T follicular helper cell (primary cell): Measurements from ENCODE around the gene GLT8D1.
"Not testable (repeated sequence)": the region's sequence is repeated elsewhere in the genome, so short reads cannot be mapped to it uniquely, and the experiment has no call there.

Experiments
- DNase-seq: peaks from one replicate; pipeline ENCODE4 v3.0.0-alpha.2; 2020; ENCODE audit warnings: low read depth
- total RNA-seq, 2 experiments: gene quantifications; one replicate each; lab custom pipeline; 2026; lab: John Stamatoyannopoulos, UW

Gene GLT8D1
- total RNA-seq: 33.8 to 46.5 reads per million in 2 experiments

DNA sequence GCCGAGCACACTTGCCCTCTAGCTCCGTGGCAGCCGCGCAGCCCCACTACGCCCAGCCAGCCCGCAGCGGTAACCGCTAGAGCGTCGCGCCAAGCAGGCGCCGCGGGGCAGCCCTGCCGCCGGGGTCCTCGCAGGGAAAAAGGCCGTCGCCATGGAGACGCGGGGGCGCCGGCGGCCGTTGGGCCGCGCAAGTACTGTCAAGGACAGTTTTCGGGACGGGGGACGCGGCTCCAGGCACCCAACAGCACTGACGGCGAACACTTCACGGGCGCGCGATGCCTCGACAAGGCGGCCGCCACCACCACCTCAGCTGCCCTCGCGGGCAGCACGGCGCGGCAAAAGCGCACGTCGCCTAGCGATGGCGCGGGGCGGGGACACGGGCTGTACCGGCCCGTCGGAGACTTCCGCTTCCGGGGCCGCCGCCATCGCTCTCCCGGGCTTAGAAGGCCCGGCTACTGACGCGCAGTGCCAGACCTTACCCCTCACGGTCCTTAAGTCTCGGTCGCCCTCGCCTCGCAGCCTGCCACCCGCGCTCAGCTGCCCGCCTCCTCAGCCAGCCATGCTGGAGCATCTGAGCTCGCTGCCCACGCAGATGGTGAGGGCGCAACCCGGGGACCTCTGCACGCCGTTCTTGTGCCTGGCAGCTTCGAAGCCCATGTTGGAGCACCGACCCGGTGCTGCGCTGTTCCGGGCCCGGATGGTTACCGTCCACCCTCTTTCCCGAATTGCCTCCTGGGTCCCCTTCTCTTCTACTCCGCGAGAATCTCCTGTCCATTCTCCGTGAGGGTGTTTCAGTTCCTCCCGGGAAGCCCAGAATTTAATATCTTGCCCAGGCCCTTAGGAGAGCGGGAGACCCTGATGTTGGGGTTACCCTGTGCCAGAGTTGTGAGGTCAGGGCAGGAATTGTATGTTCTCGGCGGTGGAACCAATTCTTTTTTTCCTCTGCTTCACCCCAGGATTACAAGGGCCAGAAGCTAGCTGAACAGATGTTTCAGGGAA is at the start of gene GLT8D1, which contains the start of gene SPCS1:
TSS of gene GLT8D1 (minus strand) at position 104 of the 999 bp plus-strand sequence. CDS start 5,331 bp downstream, outside the sequence.
TSS of gene SPCS1 (plus strand) at position 419 of the 999 bp plus-strand sequence. CDS start at position 560, 141 bp downstream.
- peak; percentile 77 for DNase-seq

DNA sequence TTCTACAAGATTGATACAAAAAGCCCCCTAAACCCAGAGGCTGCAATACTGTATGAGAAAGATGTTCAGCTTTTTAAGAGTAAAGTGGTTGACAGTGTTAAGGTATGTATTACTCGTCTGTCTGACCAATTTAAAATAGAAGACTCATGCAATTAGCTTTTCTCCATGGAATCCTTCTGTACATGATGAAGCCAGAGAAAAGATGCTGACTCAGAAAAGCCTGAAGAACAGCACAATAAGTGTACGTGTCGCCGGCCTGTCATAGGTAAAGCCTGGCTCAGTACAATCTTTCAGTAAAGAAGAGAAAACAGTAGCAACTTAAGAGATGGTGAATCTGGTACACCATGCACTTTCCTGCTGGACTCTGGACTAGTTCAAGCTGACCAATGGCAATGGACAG is 48.8 kb upstream of the GLT8D1 start:
- DNase-seq: no peak

DNA sequence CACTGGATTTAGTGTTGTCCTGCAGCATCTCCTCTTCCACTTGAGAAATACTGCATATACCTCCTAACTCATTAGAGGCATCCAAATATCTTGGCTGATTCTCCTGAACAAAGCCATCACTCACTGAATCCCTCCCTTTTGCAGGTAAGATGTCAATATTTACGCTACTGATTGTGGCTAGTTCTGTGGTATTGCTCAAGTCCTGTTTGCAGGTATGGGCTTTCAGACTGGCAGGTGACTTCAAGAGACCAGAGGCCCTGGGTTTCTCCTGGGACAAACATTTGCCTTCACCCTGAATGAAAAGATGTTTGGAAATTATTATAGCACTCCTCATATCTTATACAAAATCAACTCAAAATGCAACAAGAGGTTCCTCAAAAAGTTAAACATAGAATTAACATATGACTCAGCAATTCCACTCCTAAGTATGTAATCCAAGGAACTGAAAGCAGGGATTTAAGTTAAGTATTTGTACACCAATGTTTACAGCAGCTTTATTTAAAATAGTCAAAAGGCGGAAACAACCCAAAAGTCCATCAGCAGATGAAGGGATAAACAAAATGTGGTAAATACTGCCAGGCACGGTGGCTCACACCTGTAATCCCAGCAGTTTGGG is 46.6 kb upstream of the GLT8D1 start:
- no peak for DNase-seq

DNA sequence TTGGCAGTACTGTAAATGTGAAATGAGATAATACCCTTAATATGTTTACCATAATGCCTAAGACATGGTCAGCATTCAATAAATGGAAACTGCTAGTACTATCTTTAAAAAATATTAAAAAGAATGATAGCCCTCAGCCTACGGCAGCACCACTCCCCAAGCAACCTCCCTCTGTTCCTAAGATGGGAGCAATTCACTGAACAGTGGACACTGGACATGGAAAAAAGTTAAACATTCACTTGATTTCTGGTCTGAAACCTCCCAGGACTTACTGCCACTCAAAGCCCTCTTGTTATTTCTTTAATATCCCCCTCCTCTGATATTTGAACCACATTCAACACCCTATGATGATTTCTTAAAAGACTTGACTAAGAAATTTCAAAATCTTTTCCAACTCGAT is 38.1 kb upstream of the GLT8D1 start:
- DNase-seq: no peak

DNA sequence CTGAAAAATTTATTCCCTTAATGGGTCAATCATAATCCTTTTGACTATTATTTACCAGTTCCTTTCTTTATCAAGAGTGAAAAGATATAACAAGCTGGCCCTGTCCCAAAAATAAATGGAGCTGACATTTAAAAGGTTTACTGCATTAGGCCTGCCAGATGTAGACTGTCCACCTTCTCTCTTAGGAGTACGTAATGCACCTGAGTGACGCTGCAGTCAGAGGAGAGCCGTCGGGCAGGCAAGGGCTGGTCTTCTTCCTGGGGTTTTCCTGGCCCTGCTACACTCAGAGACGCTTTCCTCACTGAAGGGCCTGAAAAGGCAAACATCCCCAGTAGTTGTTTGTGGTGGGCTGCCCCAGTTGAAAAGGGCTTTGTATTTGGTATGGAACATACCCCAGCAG is 37.6 kb upstream of the GLT8D1 start:
- DNase-seq: no peak

DNA sequence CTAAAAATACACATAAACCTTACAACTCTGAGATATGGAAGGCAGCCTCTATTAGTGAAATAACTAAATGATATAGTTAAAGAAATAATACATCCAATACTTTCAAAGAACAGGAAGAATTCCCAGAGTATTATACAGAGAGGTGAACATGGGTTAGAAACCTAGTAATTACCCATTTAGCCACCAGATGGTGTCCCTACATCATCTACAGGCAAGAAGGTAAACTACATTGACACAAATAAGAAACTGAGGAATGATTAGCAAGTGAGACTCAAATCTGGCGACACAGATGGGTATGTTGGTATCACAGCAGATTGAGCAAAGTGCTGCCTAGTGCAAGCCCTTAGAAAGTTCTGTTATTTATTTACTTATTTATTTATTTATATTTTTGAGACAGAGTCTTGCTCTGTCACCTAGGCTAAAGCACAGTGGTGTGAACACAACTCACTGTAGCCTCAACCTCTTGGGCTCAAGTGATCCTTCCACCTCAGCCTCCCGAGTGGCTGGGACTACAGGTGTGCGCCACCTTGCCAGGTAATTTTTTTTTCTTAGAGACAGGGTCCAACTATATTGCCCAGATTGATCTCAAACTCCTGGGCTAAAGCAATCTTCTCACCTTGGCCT is 36.9 kb upstream of the GLT8D1 start:
- no peak for DNase-seq

- no peak for DNase-seq
Measured at GRCh38 chr3:52739730-52740129, 34.1 kb upstream of the GLT8D1 start.

- no peak for DNase-seq
Measured at GRCh38 chr3:52733256-52733891, 27.8 kb upstream of the GLT8D1 start.

DNA sequence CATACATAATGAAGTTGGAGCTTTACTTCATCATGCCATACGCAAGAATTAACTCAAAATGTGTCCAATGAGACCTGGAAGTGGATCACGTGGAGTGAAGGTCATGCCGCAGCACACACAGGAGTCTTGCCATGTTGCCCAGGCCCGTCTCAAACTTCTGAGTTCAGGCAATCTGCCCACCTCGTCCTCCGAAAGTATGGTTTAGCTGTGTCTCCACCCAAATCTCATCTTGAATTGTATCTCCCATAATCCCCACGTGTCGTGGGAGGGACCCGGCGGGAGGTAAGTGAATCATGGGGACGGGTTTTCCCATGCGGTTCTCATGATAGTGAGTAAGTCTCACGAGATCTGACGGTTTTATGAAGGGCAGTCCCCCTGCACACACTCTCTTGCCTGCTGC is 26.0 kb upstream of the GLT8D1 start:
- no peak for DNase-seq

DNA sequence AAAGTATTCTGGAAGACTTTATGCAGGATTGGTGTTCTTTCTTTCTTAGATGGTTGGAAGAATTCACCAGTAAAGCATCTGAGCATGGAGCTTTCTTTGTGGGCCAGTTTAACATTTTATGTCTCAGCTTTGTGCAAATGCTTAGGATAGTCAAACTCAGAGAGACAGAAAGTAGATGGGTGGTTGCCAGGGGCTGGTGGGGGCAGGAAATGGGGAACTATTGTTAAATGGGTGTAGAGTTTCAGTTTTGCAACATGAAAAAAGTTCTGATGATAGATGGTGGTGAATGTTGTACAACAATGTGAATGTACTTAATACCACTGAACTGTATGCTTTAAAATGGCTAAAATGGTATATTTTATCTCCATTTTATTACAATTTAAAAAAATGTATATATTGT is 25.1 kb upstream of the GLT8D1 start:
- DNase-seq: no peak

DNA sequence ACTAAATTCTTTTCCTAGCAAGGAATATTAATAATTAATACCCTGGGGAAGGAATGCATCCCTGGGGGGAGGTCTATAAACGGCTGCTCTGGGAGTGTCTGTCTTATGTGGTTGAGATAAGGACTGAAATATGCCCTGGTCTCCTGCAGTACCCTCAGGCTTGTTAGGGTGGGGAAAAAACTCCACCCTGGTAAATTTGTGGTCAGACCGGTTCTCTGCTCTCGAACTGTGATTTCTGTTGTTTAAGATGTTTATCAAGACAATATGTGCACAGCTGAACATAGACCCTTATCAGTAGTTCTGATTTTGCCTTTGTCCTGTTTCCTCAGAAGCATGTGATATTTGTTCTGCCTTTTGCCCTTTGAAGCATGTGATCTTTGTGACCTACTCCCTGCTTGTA is 23.2 kb upstream of the GLT8D1 start:
- DNase-seq: not testable (repeated sequence)

GRCh38 chr3:52724511-52724910 is 18.9 kb upstream of the GLT8D1 start:
- no peak for DNase-seq

- no peak for DNase-seq
Measured at GRCh38 chr3:52723935-52724334, 18.3 kb upstream of the GLT8D1 start.

GRCh38 chr3:52722491-52722890 is 16.9 kb upstream of the GLT8D1 start:
- no peak for DNase-seq

GRCh38 chr3:52721730-52722008 is 16.1 kb upstream of the GLT8D1 start:
- DNase-seq: no peak

DNA sequence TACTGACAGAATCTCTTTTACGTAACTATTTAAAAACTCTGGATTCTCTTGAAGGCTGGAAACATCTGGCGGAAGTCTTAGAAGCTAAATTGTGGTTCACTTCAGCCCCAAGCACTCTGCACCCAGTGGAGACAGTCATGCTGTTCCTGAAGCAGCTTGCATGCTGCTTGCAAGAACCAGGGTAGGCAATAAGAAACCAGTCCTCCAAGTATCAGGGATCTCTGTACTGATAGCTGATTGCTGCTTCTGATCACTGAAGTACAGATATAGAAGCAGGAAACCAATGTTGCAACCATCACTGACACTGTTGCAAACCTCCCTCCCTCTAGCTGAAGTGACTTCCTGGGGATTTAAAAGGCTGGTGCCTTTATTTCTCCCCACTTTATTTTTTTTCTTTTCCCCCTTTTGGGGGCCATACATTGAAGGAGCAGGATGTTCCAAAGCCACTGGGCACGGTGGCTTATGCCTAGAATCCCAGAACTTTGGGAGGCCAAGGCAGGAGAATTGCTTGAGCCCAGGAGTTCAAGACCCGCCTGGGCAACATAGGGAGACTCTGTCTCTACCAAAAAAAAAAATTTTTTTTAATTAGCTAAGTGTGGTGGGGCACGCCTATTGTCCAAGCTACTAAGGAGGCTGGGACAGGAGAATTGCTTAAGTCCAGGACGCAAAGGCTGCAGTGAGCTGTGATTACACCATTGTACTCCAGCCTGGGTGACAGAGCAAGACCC is 15.6 kb upstream of the GLT8D1 start:
- no peak for DNase-seq

DNA sequence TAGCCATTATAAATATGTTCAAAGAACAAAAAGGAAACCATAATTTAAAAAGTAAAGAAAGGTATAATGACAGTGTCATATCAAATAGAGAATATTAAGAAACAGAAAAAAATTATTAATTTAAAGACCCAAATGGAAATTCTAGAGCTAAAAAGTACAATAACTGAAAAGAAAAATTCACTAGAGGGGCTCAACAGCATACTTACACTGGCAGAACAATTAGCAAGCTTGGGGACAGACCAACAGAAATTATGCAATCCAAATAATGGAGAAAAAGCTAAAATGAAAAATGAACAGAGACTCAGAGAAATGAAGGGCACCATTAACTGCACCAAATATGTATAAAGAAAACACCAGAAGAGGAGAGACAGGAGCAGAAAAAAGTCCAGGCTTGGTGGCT is 14.0 kb upstream of the GLT8D1 start:
- no peak for DNase-seq

GRCh38 chr3:52715714-52716305 is 10.2 kb upstream of the GLT8D1 start:
- no peak for DNase-seq

DNA sequence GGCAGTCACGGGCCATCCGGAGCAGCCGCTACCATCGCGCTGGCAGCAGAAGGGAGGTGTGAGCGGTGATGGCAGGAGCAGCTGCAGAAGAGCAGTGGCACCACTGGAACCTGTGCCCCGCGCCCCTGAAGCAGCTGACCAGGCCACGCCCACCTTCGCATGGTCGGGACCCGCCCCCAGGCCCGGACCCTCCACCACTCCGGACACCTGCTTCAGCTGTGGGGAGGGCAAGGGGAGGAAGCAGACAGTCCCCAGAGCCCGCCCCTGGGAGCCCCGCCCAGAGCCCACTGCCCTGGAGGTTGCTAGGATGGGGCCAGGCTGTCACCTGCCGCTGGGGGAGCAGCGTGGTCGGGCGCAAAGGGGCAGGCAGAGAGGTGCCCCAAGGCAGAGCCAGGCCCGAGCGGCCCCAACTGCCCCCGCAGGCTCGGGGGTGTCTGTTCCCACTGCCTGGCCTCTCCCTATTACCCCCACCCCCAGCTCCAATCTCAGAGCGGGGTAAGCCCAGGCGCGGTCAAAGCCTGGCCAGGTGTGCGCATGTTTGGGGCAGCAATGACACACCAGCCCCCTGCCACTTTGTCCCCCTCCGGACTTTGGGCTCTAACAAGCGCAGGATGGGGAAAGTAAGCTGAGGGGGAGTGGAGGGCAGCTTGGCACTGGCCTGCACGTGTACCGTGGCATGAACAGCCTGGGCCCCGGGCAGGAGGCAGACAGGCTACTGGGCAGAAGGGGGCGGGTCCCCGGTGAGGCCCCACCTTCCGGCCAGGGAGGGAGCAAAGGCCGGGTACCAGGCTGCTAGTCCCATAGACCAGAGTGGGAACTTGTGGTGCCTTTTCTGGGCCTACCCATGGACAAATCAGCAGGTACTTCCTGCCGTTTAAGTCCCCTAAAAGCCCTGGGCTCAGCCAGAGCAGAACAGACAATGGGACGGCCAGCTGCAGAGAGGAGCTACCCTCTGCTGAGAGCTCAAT is 9.0 kb upstream of the GLT8D1 start:
- DNase-seq: no peak
